ENCODE measurements around the gene HABP2.

DNA sequence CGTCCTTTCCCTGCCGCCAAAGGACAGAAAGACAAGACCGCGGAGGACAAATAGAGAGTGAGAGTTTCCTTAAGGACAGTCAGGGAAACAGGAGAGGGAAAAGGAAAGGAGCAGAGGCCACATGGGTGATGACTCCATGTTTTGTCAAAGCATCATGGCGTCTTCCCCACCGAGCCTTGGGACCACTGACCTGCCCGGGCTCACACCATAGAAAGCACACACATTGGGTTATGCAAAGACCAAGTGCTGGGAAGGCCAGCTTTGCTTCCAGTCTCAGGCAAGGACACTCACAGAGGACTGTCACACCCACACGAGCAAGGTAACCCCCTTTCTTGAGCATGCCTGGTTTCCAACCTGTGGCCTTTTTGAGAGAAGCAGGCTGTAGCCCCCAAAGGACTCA lies 23.3 kb upstream of the HABP2 start:
- TF ChIP-seq, protein P1, sequence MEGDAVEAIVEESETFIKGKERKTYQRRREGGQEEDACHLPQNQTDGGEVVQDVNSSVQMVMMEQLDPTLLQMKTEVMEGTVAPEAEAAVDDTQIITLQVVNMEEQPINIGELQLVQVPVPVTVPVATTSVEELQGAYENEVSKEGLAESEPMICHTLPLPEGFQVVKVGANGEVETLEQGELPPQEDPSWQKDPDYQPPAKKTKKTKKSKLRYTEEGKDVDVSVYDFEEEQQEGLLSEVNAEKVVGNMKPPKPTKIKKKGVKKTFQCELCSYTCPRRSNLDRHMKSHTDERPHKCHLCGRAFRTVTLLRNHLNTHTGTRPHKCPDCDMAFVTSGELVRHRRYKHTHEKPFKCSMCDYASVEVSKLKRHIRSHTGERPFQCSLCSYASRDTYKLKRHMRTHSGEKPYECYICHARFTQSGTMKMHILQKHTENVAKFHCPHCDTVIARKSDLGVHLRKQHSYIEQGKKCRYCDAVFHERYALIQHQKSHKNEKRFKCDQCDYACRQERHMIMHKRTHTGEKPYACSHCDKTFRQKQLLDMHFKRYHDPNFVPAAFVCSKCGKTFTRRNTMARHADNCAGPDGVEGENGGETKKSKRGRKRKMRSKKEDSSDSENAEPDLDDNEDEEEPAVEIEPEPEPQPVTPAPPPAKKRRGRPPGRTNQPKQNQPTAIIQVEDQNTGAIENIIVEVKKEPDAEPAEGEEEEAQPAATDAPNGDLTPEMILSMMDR (IDR thresholded peaks at IDR 0.05; ENCODE audit: low read length): no peak
- no peak for TF ChIP-seq EZH2 (IDR thresholded peaks at IDR 0.05; ENCODE audit: borderline replicate concordance, low read length)
